ENCODE results near the gene HTT. TPM values are rescaled to one million over a fixed set of nuclear protein-coding genes. Genes with fewer than 3 reads are reported as not detected.

HTT gene
- polyA plus RNA-seq, 1 donor (not counting 4 experiments of a cell fraction or from before 2014, with no cell fraction given): 16.2 TPM

DNA sequence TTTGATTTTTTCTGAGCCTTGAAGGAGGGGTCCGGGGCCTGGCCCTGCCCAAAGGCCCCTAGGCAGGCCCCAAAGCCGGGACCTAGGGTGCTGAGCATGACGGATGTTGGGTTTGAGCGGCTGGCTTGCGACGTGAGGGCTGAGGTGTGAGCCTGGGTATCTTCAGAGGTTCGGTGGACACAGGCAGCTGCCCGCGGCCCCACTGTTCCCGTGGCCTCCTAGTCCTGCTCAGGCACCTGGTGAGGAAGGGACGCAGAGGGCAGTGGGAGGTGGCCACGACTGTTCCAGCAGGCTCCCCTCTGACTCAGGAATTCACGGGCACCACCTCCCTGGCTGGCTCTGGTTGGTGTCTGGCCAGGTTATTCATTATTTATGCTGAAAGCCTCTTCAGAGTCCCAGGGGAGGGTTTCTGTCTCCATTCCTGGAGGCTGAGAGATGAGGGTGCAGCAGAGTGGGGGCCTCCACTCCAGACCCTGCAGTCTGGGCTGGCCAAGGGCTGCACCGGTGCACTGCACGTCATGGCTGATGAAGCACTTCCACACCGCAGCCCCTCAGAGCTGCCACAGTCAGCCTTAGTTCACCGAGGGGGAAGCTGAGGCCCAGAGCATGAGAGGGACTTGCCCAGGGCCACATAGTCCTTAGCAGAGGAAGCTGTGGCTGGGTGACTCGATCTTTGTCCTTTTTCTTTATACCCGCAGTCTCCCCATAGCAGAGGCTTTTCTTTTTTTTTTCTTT is 176.6 kb downstream of the HTT start:
- TF ChIP-seq CTCF (optimal IDR thresholded peaks at IDR 0.05 in 1 of 3, IDR thresholded peaks at IDR 0.05 in 1 of 3, conservative IDR thresholded peaks at IDR 0.05 in 1 of 3; ENCODE audit: extremely low read depth in 1 of 3, insufficient read depth in 2 of 3, low read length in 3 of 3) (no peak), EZH2 (IDR thresholded peaks at IDR 0.05; ENCODE audit: low read length) (no peak)
- Histone ChIP-seq H3K4me2 (ENCODE audit: control insufficient read depth, extremely low read depth, insufficient read depth, low read depth, low read length) (no peak overlapping the region), H4K20me1 (ENCODE audit: control insufficient read depth, extremely low read depth, insufficient read depth, low read length) (no peaks in the 10 kb centered on the region), H3K4me1 (ENCODE audit: control insufficient read depth, extremely low read depth, insufficient read depth, low read length) (no peaks in the 10 kb centered on the region), H3K9ac (ENCODE audit: control insufficient read depth, extremely low read depth, insufficient read depth, low read length) (no peak overlapping the region), H3K27me3 (ENCODE audit: control insufficient read depth, extremely low read depth, insufficient read depth, low read length) (no peaks in the 10 kb centered on the region), H3K36me3 (ENCODE audit: control insufficient read depth in 2 of 2, extremely low read depth in 1 of 2, insufficient read depth in 2 of 2, low read length in 2 of 2) (no peaks in the 10 kb centered on the region), H3K27ac (ENCODE audit: control insufficient read depth, insufficient read depth, low read length) (no peak overlapping the region), H2AFZ (ENCODE audit: control insufficient read depth, low read length) (no peak overlapping the region), H3K79me2 (ENCODE audit: control insufficient read depth, insufficient read depth, low read length) (no peaks in the 10 kb centered on the region), H3K9me1 (ENCODE audit: control insufficient read depth, extremely low read depth, insufficient read depth, low read length) (no peaks in the 10 kb centered on the region), H3K4me3 (ENCODE audit: control insufficient read depth in 2 of 3, extremely low read depth in 1 of 3, insufficient read depth in 2 of 3, low read depth in 1 of 3, low read length in 3 of 3) (no peak overlapping the region), H3K9me3 (ENCODE audit: control insufficient read depth, low read depth, low read length) (no peaks in the 10 kb centered on the region)
- DNase-seq (ENCODE audit: low read depth, low spot score) (no peak), FAIRE-seq (no peak)
- dilution Hi-C loops (cut with MboI; ENCODE audit: extremely low pct_ligation_motif_present, low sequenced_read_pairs): no loop called here

GRCh38 chr4:3251691-3252479 is 177.4 kb downstream of the HTT start:
- no peaks in the 10 kb centered on the region for H3K27me3 ChIP-seq (ENCODE audit: control insufficient read depth, extremely low read depth, insufficient read depth, low read length)

More at GRCh38 chr4:3251691-3252479, 177.4 kb downstream of the HTT start:
- H4K20me1 ChIP-seq (ENCODE audit: control insufficient read depth, extremely low read depth, insufficient read depth, low read length): no peaks in the 10 kb centered on the region
- H3K9ac ChIP-seq (ENCODE audit: control insufficient read depth, extremely low read depth, insufficient read depth, low read length): no peak overlapping the region
- H3K27ac ChIP-seq (ENCODE audit: control insufficient read depth, insufficient read depth, low read length): no peak overlapping the region
- no peak for DNase-seq (ENCODE audit: low read depth, low spot score)
- no peaks in the 10 kb centered on the region for H3K79me2 ChIP-seq (ENCODE audit: control insufficient read depth, insufficient read depth, low read length)
- TF ChIP-seq EZH2 (IDR thresholded peaks at IDR 0.05; ENCODE audit: low read length) (no peak), CTCF (optimal IDR thresholded peaks at IDR 0.05 in 1 of 3, IDR thresholded peaks at IDR 0.05 in 1 of 3, conservative IDR thresholded peaks at IDR 0.05 in 1 of 3; ENCODE audit: extremely low read depth in 1 of 3, insufficient read depth in 2 of 3, low read length in 3 of 3) (no peak)
- dilution Hi-C loops (cut with MboI; ENCODE audit: extremely low pct_ligation_motif_present, low sequenced_read_pairs): no loop called here
- H3K4me1 ChIP-seq (ENCODE audit: control insufficient read depth, extremely low read depth, insufficient read depth, low read length): no peaks in the 10 kb centered on the region
- H3K4me3 ChIP-seq (ENCODE audit: control insufficient read depth in 2 of 3, extremely low read depth in 1 of 3, insufficient read depth in 2 of 3, low read depth in 1 of 3, low read length in 3 of 3): no peak overlapping the region
- no peak overlapping the region for H2AFZ ChIP-seq (ENCODE audit: control insufficient read depth, low read length)
- H3K36me3 ChIP-seq (ENCODE audit: control insufficient read depth in 2 of 2, extremely low read depth in 1 of 2, insufficient read depth in 2 of 2, low read length in 2 of 2): no peaks in the 10 kb centered on the region
- no peaks in the 10 kb centered on the region for H3K9me3 ChIP-seq (ENCODE audit: control insufficient read depth, low read depth, low read length)
- H3K9me1 ChIP-seq (ENCODE audit: control insufficient read depth, extremely low read depth, insufficient read depth, low read length): no peaks in the 10 kb centered on the region
- FAIRE-seq: no peak
- no peak overlapping the region for H3K4me2 ChIP-seq (ENCODE audit: control insufficient read depth, extremely low read depth, insufficient read depth, low read depth, low read length)
